Activated CD4-positive, alpha-beta memory T cell treated with anti-CD3 and anti-CD28 coated beads for 36 hours (primary cell): ENCODE results near the gene SAMM50. TPM values are rescaled to one million over a fixed set of nuclear protein-coding genes. Genes with fewer than 3 reads are reported as not detected.

ENCODE experiments used
- CTCF ChIA-PET: fragments of 350-600 bp; sonication (Branson Sonifier 250); formaldehyde crosslinking; loops from one replicate; lab custom pipeline; 2021; ENCODE audit warnings: antibody characterized with exemption, inconsistent platforms; lab: Charles Lee
- POLR2A ChIA-PET: fragments of 350-600 bp; sonication (Branson Sonifier 250); formaldehyde crosslinking; loops from one replicate; lab custom pipeline; 2021; ENCODE audit warnings: antibody characterized with exemption; lab: Charles Lee
- DNase-seq: peaks from one replicate; pipeline ENCODE4 v3.0.0-alpha.2; 2020
- H3K27ac Mint-ChIP-seq: one replicate; pipeline ENCODE4 v1.8.0; 2021; ENCODE audit warnings: mixed read lengths
- H3K27me3 Mint-ChIP-seq: one replicate; pipeline ENCODE4 v1.8.0; 2021; ENCODE audit warnings: mixed read lengths
- H3K36me3 Mint-ChIP-seq: one replicate; pipeline ENCODE4 v1.8.0; 2021; ENCODE audit warnings: mixed read lengths
- H3K4me1 Mint-ChIP-seq: one replicate; pipeline ENCODE4 v1.8.0; 2021; ENCODE audit warnings: low read depth, mixed read lengths
- H3K4me3 Mint-ChIP-seq: one replicate; pipeline ENCODE4 v1.8.0; 2021; ENCODE audit warnings: mild to moderate bottlenecking, mixed read lengths
- H3K9me3 Mint-ChIP-seq: one replicate; pipeline ENCODE4 v1.8.0; 2021; ENCODE audit warnings: mixed read lengths
- intact Hi-C: fragments of 100-400 bp; cut with micrococcal nuclease; formaldehyde crosslinking; loops from one replicate; pipeline ENCODE4 v1.15.1; 2023
- total RNA-seq, 2 experiments: library from RNA; stranded (reverse); gene quantifications; one replicate each; pipeline ENCODE4 v1.2.3, GENCODE V29; 2021

Gene SAMM50
- total RNA-seq, 2 experiments from 2014 or later, result 41.9 to 42.9 TPM

- no peak for DNase-seq
- POLR2A ChIA-PET, result interaction anchor here (0.6 to 1.0 kb wide), 3 partner anchors 29 to 71 kb away, joined by 3 read pairs; partner anchors contain the start of gene SAMM50
- CTCF ChIA-PET, result interaction anchor here (2.2 to 3.0 kb wide), 3 partner anchors 33 to 55 kb away, joined by 7 to 14 read pairs (median 12); no protein-coding TSS in a partner anchor
- Mint-ChIP-seq H3K27ac (peak overlapping the region; percentile 98), H3K4me3 (peak overlapping the region; percentile 87), H3K4me1 (peaks cover 58% of the 10 kb centered on the region), H3K36me3 (peaks cover 9% of the 10 kb centered on the region), H3K27me3 (peaks cover 4% of the 10 kb centered on the region), H3K9me3 (no peaks in the 10 kb centered on the region)
- intact Hi-C loops, result loop anchor here (2.0 kb wide), 1 partner anchor 29 kb away; no protein-coding TSS in a partner anchor
These were observed 70.9 kb downstream of the SAMM50 start for GRCh38 chr22:44026066-44026629.

DNA sequence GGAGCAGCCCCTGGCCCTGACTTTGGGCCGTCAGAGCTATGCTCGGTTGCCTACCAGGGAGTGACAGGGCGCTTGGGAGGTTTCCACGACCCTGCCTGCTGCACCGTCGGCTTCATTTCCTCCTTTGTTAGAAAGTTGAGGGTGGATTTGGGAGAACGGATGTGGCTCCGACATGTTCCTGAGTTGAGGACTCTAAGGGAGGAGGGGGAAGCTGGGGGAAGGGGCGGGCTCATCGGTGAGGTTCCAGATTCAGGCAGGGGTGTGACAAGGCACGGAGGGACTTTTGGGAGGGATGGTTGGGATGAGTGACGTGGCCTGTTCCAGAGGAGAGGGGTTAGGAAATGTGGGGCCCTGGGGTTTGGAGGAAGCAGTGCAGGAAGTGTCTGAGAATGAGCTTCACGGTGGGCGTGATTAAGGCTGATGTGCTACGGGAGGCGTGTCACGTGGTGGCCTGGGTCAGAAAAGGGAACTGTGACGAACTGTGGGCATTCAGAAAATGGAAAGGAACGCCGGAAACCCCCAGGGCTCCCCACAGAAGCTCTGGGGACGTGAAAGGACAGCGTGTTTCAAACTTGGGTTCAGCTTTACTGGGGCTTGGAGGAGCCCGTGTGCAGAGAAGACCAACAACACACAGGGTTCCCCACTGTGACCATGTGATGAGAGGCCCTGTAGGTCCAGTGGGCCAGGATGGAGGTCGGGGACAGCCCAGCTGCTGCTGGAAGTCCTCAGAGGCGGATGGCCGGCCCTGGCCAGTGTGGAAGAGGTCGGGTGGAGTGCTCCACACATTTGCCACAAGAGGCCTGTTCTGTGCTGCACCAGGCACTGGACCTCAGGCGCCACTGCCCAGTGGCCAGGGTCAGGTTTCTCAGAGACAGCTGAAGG lies 71.6 kb downstream of the SAMM50 start:
- ChIA-PET POLR2A (interaction anchor here (0.6 to 1.0 kb wide), 3 partner anchors 30 to 72 kb away, joined by 3 read pairs; partner anchors contain the start of gene SAMM50), CTCF (interaction anchor here (0.8 to 2.2 kb wide), 5 partner anchors 30 to 658 kb away, joined by 3 to 14 read pairs (median 4); no protein-coding TSS in a partner anchor)
- peak overlapping the region; percentile 74 for H3K4me3 Mint-ChIP-seq
- intact Hi-C loops, result loop anchor here (2.0 kb wide), 1 partner anchor 30 kb away; no protein-coding TSS in a partner anchor
- peak overlapping the region; percentile 98 for H3K27ac Mint-ChIP-seq
- H3K4me1 Mint-ChIP-seq, result peaks cover 60% of the 10 kb centered on the region
- DNase-seq, result peak; percentile 88
- no peaks in the 10 kb centered on the region for H3K9me3 Mint-ChIP-seq
- H3K36me3 Mint-ChIP-seq, result peaks cover 10% of the 10 kb centered on the region
- peaks cover 4% of the 10 kb centered on the region for H3K27me3 Mint-ChIP-seq

- CTCF ChIA-PET, result interaction anchor here (2.2 kb wide), 1 partner anchor 35 kb away, joined by 14 read pairs; no protein-coding TSS in a partner anchor
These were observed 72.8 kb downstream of the SAMM50 start for GRCh38 chr22:44028091-44028490.

GRCh38 chr22:44029069-44029468 lies 73.8 kb downstream of the SAMM50 start:
- H3K27me3 Mint-ChIP-seq, result peaks cover 4% of the 10 kb centered on the region
- ChIA-PET POLR2A (no interaction called here), CTCF (no interaction called here)
- peaks cover 1% of the 10 kb centered on the region for H3K36me3 Mint-ChIP-seq
- no peak overlapping the region for H3K4me3 Mint-ChIP-seq
- H3K4me1 Mint-ChIP-seq, result peaks cover 57% of the 10 kb centered on the region
- intact Hi-C loops, result no loop called here
- H3K9me3 Mint-ChIP-seq, result no peaks in the 10 kb centered on the region
- H3K27ac Mint-ChIP-seq, result no peak overlapping the region
- DNase-seq, result no peak

More at GRCh38 chr22:44028091-44028490, 72.8 kb downstream of the SAMM50 start:
- Mint-ChIP-seq H3K4me3 (no peak overlapping the region), H3K27ac (peak overlapping the region; percentile 44), H3K4me1 (peaks cover 62% of the 10 kb centered on the region), H3K9me3 (no peaks in the 10 kb centered on the region), H3K36me3 (peaks cover 5% of the 10 kb centered on the region), H3K27me3 (peaks cover 4% of the 10 kb centered on the region)
- no peak for DNase-seq
- intact Hi-C loops, result no loop called here
- POLR2A ChIA-PET, result no interaction called here

DNA sequence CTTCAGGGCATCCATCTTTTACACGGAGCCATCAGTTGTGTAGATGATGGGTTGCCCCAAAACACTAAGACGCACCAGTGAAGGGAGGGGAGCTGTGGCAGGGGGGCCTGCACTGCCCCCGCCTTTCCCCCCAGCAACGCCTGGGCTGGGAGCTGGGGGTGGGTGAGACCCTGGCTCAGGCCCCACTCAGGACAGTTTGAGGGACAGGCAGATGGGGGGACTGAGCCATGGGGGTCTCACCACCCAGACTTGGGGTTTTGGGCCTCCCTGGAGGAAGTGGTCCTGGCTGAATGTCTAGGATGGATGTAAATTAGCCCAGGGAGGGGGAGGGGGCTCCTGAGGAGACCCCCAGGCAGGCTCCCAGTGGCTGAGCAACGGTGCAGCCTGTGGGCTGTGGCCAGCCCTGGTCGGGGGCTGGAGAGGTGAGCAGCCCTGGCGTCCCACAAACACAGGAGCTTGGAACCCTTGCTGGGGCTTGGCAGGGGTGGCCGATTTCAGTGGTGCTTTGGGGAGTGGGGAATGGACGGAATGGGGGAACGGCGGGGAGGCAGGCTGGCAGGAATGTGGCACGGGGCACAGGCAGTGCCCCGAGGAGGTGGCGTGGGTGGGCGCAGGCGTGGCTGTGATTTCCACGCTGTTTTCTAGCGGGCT lies 74.9 kb downstream of the SAMM50 start:
- CTCF ChIA-PET, result interaction anchor here (1.2 kb wide), 1 partner anchor 37 kb away, joined by 3 read pairs; no protein-coding TSS in a partner anchor
- Mint-ChIP-seq H3K9me3 (no peaks in the 10 kb centered on the region), H3K27me3 (peaks cover 3% of the 10 kb centered on the region), H3K4me3 (no peak overlapping the region), H3K27ac (peak overlapping the region; percentile 86), H3K4me1 (peaks cover 55% of the 10 kb centered on the region), H3K36me3 (peaks cover 1% of the 10 kb centered on the region)
- intact Hi-C loops, result no loop called here
- POLR2A ChIA-PET, result no interaction called here
- no peak for DNase-seq

- ChIA-PET POLR2A (no interaction called here), CTCF (interaction anchor here (1.2 kb wide), 1 partner anchor 37 kb away, joined by 3 read pairs; no protein-coding TSS in a partner anchor)
- no peaks in the 10 kb centered on the region for H3K9me3 Mint-ChIP-seq
- peaks cover under 1% of the 10 kb centered on the region for H3K27me3 Mint-ChIP-seq
- peak overlapping the region; percentile 6 for H3K4me3 Mint-ChIP-seq
- H3K36me3 Mint-ChIP-seq, result peaks cover 1% of the 10 kb centered on the region
- H3K4me1 Mint-ChIP-seq, result peaks cover 52% of the 10 kb centered on the region
- H3K27ac Mint-ChIP-seq, result peak overlapping the region; percentile 86
- intact Hi-C loops, result no loop called here
- DNase-seq, result no peak
These were observed 75.5 kb downstream of the SAMM50 start for GRCh38 chr22:44030702-44031082.

DNA sequence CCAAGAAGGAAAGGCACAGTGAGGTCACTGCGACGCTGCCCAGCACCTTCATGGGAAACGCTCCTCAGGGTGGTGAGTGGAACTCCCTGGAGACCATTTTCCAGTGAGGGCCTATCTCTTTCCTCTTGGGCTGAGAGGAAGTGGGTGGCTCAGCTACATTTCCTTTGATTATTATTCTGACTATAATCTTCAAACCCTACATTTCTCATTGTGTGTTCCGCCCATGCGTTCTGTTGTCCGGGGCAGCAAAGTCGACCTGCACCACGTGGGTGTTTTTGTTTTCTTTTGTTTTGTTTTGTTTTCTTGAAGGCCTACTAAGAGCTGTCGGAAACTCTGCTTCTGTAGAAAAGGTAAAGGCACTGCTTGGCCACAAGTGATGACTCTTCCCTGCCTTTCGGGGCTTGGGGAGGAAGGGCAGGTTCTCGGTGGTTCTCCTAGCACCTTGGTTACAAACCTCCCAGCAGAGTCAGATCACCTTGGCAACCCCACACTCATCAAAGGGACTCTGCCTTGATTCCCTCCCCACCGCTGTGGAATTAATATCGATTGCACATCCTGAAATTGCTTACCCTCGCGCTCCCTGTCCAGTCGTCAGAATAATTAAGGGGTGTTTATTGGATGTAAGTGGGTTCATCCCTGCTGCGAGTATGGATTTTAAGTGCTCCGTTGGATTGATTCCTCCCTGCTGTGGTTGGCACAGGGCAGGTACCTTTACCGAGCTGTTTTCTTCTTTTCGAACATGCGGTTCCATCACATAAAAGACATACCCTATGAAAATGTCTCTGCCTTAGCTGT lies 76.1 kb downstream of the SAMM50 start:
- POLR2A ChIA-PET, result no interaction called here
- H3K27me3 Mint-ChIP-seq, result no peaks in the 10 kb centered on the region
- CTCF ChIA-PET, result interaction anchor here (1.2 kb wide), 1 partner anchor 38 kb away, joined by 3 read pairs; no protein-coding TSS in a partner anchor
- peaks cover 45% of the 10 kb centered on the region for H3K4me1 Mint-ChIP-seq
- intact Hi-C loops, result no loop called here
- peak overlapping the region; percentile 86 for H3K27ac Mint-ChIP-seq
- peak overlapping the region; percentile 21 for H3K4me3 Mint-ChIP-seq
- DNase-seq, result peak; percentile 67
- peaks cover 1% of the 10 kb centered on the region for H3K36me3 Mint-ChIP-seq
- H3K9me3 Mint-ChIP-seq, result no peaks in the 10 kb centered on the region

- no peaks in the 10 kb centered on the region for H3K27me3 Mint-ChIP-seq
- CTCF ChIA-PET, result interaction anchor here (2.8 kb wide), 1 partner anchor 39 kb away, joined by 9 read pairs; no protein-coding TSS in a partner anchor
- peaks cover 1% of the 10 kb centered on the region for H3K36me3 Mint-ChIP-seq
- no peak overlapping the region for H3K27ac Mint-ChIP-seq
- H3K9me3 Mint-ChIP-seq, result no peaks in the 10 kb centered on the region
- POLR2A ChIA-PET, result interaction anchor here (1.5 kb wide), 1 partner anchor 8 kb away, joined by 4 read pairs; the partner anchor contains the start of gene PARVB
- H3K4me3 Mint-ChIP-seq, result no peak overlapping the region
- no peak for DNase-seq
- intact Hi-C loops, result no loop called here
- peaks cover 36% of the 10 kb centered on the region for H3K4me1 Mint-ChIP-seq
These were observed 77.0 kb downstream of the SAMM50 start for GRCh38 chr22:44032126-44032730.

- POLR2A ChIA-PET, result interaction anchor here (1.5 kb wide), 1 partner anchor 10 kb away, joined by 4 read pairs; the partner anchor contains the start of gene PARVB
- H3K9me3 Mint-ChIP-seq, result no peaks in the 10 kb centered on the region
- peaks cover 33% of the 10 kb centered on the region for H3K4me1 Mint-ChIP-seq
These were observed 78.0 kb downstream of the SAMM50 start for GRCh38 chr22:44033287-44033686.

GRCh38 chr22:44033694-44034093 lies 78.5 kb downstream of the SAMM50 start:
- POLR2A ChIA-PET, result no interaction called here

More at GRCh38 chr22:44033287-44033686, 78.0 kb downstream of the SAMM50 start:
- peaks cover 1% of the 10 kb centered on the region for H3K36me3 Mint-ChIP-seq
- no peaks in the 10 kb centered on the region for H3K27me3 Mint-ChIP-seq
- no peak overlapping the region for H3K27ac Mint-ChIP-seq
- intact Hi-C loops, result no loop called here
- CTCF ChIA-PET, result interaction anchor here (1.0 to 2.8 kb wide), 2 partner anchors 40 to 48 kb away, joined by 3 to 9 read pairs; no protein-coding TSS in a partner anchor
- no peak overlapping the region for H3K4me3 Mint-ChIP-seq
- no peak for DNase-seq

More at GRCh38 chr22:44033694-44034093, 78.5 kb downstream of the SAMM50 start:
- no peak for DNase-seq
- no peak overlapping the region for H3K27ac Mint-ChIP-seq
- H3K9me3 Mint-ChIP-seq, result no peaks in the 10 kb centered on the region
- peaks cover 1% of the 10 kb centered on the region for H3K36me3 Mint-ChIP-seq
- no peaks in the 10 kb centered on the region for H3K27me3 Mint-ChIP-seq
- CTCF ChIA-PET, result interaction anchor here (1.0 to 2.8 kb wide), 2 partner anchors 41 to 47 kb away, joined by 3 to 9 read pairs; no protein-coding TSS in a partner anchor
- H3K4me1 Mint-ChIP-seq, result peaks cover 30% of the 10 kb centered on the region
- H3K4me3 Mint-ChIP-seq, result no peak overlapping the region
- intact Hi-C loops, result no loop called here
